BE2C (cell line): ENCODE results near the gene TMEM198.

Experiments
- DNase-seq: peaks from one replicate; pipeline ENCODE4 v3.0.0-alpha.2; 2020
- H3K27me3 ChIP-seq: fragments of 250-450 bp; sonication (Bioruptor Pico); 2 replicates; pipeline ENCODE4 v1.5.1; 2020; ENCODE audit warnings: mild to moderate bottlenecking
- H3K36me3 ChIP-seq: fragments of 250-450 bp; sonication (Bioruptor Pico); 2 replicates; pipeline ENCODE4 v1.5.1; 2020; ENCODE audit warnings: mild to moderate bottlenecking
- H3K4me1 ChIP-seq: fragments of 250-450 bp; sonication (Bioruptor Pico); 2 replicates; pipeline ENCODE4 v1.5.1; 2020
- H3K4me3 ChIP-seq: 2 replicates; pipeline ENCODE4 v1.5.1; 2011; ENCODE audit warnings: low read depth, low read length
- H3K9me3 ChIP-seq: fragments of 250-450 bp; sonication (Bioruptor Pico); 2 replicates; pipeline ENCODE4 v1.5.1; 2020
- TF ChIP-seq, protein P1 (sequence below): IDR thresholded peaks from 2 replicates; pipeline ENCODE4 v1.5.1; 2012; ENCODE audit warnings: mild to moderate bottlenecking, low read depth, low read length

Gene TMEM198

GRCh38 chr2:219526320-219527075, 17.3 kb upstream of the TMEM198 start:
- peaks cover 60% of the 10 kb centered on the region for H3K4me1 ChIP-seq
- H3K36me3 ChIP-seq = no peaks in the 10 kb centered on the region
- no peaks in the 10 kb centered on the region for H3K27me3 ChIP-seq
- peak; percentile 44 for DNase-seq
- H3K9me3 ChIP-seq = no peaks in the 10 kb centered on the region
- TF ChIP-seq, protein P1, sequence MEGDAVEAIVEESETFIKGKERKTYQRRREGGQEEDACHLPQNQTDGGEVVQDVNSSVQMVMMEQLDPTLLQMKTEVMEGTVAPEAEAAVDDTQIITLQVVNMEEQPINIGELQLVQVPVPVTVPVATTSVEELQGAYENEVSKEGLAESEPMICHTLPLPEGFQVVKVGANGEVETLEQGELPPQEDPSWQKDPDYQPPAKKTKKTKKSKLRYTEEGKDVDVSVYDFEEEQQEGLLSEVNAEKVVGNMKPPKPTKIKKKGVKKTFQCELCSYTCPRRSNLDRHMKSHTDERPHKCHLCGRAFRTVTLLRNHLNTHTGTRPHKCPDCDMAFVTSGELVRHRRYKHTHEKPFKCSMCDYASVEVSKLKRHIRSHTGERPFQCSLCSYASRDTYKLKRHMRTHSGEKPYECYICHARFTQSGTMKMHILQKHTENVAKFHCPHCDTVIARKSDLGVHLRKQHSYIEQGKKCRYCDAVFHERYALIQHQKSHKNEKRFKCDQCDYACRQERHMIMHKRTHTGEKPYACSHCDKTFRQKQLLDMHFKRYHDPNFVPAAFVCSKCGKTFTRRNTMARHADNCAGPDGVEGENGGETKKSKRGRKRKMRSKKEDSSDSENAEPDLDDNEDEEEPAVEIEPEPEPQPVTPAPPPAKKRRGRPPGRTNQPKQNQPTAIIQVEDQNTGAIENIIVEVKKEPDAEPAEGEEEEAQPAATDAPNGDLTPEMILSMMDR = no peak
- H3K4me3 ChIP-seq = peak overlapping the region; percentile 30

DNA sequence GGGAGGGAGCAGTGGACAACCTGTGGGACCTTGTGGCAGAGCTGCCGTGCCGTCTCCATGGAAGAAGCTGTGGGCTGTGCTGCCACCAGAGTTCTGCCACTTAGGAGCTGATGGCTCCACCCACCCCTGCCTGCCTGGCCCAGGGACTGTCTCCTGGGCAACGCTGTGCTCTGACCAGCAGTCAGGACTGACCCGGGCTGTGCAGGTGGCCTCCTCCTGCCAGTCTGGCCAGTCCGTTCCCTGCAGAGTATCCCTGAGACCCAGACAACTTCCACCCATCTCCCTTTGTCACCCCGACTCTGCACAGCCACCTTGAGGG, 16.8 kb upstream of the TMEM198 start:
- TF ChIP-seq, protein P1 = no peak
- H3K4me3 ChIP-seq = peak overlapping the region; percentile 10
- no peaks in the 10 kb centered on the region for H3K27me3 ChIP-seq
- DNase-seq = peak; percentile 62
- no peaks in the 10 kb centered on the region for H3K36me3 ChIP-seq
- H3K9me3 ChIP-seq = no peaks in the 10 kb centered on the region
- peaks cover 55% of the 10 kb centered on the region for H3K4me1 ChIP-seq

DNA sequence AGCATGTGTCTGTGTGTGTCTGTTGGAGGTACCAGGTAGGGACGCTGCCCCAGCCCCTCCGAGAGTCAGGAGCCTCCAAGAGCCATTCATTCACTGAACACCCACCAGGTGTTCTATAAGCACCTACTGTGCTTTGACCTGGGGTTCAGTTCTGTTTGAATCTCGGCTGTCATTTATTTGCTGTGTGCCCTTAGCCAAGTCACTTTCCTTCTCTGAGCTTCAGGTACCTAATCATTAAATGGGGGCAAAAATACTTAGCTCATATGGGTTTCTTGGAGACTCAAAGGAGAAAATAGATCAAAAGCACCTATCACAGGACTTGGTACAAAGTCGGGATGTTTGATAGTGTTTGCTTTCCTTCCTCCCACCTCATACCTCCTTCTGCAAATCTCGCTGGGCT, 16.4 kb upstream of the TMEM198 start:
- H3K27me3 ChIP-seq = no peaks in the 10 kb centered on the region
- H3K9me3 ChIP-seq = no peaks in the 10 kb centered on the region
- H3K4me3 ChIP-seq = no peak overlapping the region; the same call in 1 of the 2 replicates
- DNase-seq = no peak
- H3K36me3 ChIP-seq = no peaks in the 10 kb centered on the region
- peaks cover 55% of the 10 kb centered on the region for H3K4me1 ChIP-seq
- TF ChIP-seq, protein P1 = no peak

DNA sequence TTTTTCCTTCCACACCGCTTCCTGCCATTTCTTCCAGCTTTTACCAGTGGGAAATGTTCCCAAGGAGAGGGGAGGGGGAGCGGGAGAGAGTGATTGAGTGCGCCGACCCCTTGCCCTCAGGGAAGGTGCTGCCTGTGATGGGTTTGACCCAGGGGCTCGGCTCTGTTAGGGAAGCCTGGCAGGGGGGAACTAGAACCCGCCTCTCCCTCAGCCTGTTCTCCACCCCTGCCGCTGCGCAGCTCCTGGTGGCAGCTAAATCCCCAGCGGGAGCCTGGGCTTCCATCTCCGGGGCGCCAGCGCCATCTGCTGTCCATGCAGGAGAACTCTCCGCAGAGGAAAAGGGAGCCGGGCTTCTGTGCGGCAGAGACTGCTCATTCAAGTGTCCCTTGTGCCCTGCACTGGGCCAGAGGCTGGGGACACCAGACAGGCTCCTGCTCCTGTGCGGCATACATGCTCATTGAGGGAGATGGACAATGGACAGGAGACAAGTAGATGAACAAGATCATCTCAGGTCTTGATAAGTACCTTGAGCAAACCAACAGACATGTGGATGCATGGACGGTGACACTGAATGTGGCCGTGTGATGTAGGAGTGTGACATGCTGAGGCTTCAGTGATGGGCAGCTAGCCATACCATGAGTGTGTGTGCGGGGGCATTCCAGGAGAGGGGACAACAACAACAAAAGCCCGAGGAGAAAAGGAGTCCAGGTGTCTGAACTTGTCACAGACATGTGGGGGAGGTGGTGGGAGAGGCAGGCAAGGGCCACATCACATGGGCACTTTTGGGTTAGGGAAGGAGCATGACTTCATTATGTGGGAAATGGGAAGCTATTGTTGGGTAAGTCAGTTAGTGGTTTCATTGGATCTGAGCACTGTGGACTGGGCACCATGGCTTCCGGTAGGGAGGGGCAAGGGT, 13.5 kb upstream of the TMEM198 start:
- H3K27me3 ChIP-seq = no peaks in the 10 kb centered on the region
- DNase-seq = peak; percentile 93
- peaks cover 33% of the 10 kb centered on the region for H3K4me1 ChIP-seq
- TF ChIP-seq, protein P1 = peak; percentile 98
- no peaks in the 10 kb centered on the region for H3K9me3 ChIP-seq
- H3K36me3 ChIP-seq = no peaks in the 10 kb centered on the region
- no peak overlapping the region for H3K4me3 ChIP-seq

- Histone ChIP-seq H3K4me1 (peaks cover 19% of the 10 kb centered on the region), H3K36me3 (no peaks in the 10 kb centered on the region), H3K4me3 (no peak overlapping the region), H3K27me3 (no peaks in the 10 kb centered on the region), H3K9me3 (no peaks in the 10 kb centered on the region)
- no peak for DNase-seq
- TF ChIP-seq, protein P1 = no peak
Observed at GRCh38 chr2:219531639-219532377, 12.0 kb upstream of the TMEM198 start.
